Activated T-cell treated with anti-CD3 and anti-CD28 coated beads for 1 hour (primary cell): ENCODE measurements around the gene EED.
"Not testable (repeated sequence)": the region's sequence is repeated elsewhere in the genome, so short reads cannot be mapped to it uniquely, and the experiment has no call there.

ENCODE experiments used
- DNase-seq: peaks from one replicate; pipeline ENCODE4 v3.0.0-alpha.2; 2020; ENCODE audit warnings: low read depth

Gene EED

GRCh38 chr11:86291466-86292262 is 47.1 kb downstream of the EED start:
- peak; percentile 51 for DNase-seq

GRCh38 chr11:86292912-86293616 is 48.5 kb downstream of the EED start:
- DNase-seq: no peak

- no peak for DNase-seq
Observed at GRCh38 chr11:86294026-86294425, 49.5 kb downstream of the EED start.

- DNase-seq: no peak
Observed at GRCh38 chr11:86301742-86302091, 57.2 kb downstream of the EED start.

GRCh38 chr11:86302092-86302793 is 57.7 kb downstream of the EED start, which contains the start of gene HIKESHI:
Gene HIKESHI (plus strand): TSS chr11:86302240. CDS start chr11:86302449, 209 bp downstream.
- DNase-seq: peak; percentile 91

- DNase-seq: no peak
Observed at GRCh38 chr11:86303257-86303656, 58.7 kb downstream of the EED start.

GRCh38 chr11:86308710-86309109 is 64.2 kb downstream of the EED start:
- DNase-seq: not testable (repeated sequence)

- no peak for DNase-seq
Observed at GRCh38 chr11:86313793-86314192, 69.2 kb downstream of the EED start.

GRCh38 chr11:86314636-86315035 is 70.1 kb downstream of the EED start:
- no peak for DNase-seq
